ENCODE data around the gene MRTO4.
"Not testable (repeated sequence)": the region's sequence is repeated elsewhere in the genome, so short reads cannot be mapped to it uniquely, and the experiment has no call there.

Gene MRTO4

DNA sequence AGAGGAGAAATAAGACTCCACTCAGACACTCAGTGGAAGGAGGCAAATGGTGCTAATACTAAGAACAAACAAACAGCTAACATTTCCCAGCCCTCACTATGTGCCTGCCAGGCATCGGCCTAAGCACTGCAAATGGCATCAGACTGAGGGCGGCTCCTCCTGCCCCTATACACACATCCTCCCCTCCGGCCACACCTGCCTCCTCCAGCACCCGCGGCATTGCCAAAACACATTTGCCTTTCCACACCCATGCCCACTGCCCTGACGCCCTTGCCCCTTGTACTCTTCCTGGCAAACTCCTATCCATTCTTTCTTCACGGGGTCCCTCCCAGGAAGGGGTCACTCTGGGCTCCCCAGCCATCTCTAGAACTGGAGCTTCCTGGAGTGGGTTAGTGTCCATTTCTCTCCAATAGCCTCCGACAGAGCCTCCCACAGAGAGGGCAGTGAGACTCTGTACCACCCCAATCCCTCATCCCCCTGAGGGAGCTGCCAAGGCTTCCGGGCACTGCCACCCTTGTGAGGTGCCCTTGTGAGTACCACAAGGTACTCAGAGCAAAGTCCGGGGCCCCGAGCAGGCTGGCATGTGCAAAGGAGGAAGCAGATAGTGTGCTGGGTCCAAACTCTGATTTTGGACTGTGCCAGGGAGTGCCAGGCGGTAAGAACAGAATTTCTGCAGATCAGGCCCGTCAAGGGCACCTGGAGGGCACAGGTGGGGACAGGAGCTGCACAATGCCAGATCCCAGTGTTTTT lies 36.0 kb downstream of the MRTO4 start:
- TF ChIP-seq JUND (IDR thresholded peaks at IDR 0.05; ENCODE audit: low read depth): no peak
- no peak for DNase-seq (ENCODE audit: low read depth in 1 of 2, low spot score in 1 of 2)

DNA sequence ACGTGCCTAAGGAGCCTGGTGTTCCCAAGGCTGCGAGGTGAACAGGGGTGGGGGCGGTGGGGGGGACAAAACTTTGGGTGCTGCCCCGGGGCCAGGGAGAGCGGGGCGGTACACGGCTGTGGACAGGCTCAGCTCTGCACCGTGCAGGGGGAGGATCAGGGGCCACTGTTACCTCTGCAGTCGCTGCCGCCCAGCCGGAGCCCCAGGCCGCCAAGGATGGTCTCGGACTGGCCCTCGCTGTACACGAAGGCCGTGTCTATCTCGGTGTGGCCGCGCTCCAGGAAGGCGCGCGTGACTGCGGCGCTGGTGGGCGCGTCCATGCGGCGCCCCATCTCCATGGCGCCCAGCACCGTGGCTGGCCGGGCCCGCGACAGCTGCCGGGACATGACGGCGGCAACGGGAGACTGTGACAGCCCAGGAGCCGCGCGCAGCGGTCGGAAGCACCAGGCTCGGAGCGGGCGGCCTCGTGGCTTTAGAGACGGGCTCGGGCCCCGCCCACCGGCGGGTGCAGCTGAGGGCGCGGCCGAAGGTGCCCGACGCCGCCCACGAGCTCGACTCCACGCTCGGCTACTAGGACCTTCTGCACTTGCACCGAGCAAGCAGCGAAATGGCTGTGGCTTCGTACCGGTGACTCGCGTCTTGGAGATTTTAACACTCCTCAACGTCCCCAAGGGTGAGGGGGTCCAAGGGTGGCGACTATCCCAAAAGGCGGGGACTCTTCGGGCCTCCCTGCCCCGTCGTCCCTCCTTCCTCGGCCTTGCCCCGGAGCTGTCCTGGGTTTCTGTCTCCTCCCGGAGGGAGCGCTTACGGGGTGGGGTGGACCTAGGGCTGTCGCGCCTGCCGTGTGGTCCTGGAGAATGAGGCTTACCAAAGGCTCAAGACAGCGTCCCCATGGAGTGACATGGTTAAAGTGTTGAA lies 37.0 kb downstream of the MRTO4 start, which contains the start of gene AKR7A3:
Gene AKR7A3, minus strand, starts transcription at position 447 of the 918 bp plus-strand sequence. Its CDS starts 61 bp downstream, at position 386.
- peak; percentile 66 to 68 for DNase-seq (ENCODE audit: low read depth in 1 of 2, low spot score in 1 of 2)
- in situ Hi-C loops (cut with HindIII; ENCODE audit: low pct_unique_long_range_greater_than_20kb, low sequenced_read_pairs): not testable (repeated sequence)

More for the DNA sequence above, 36.0 kb downstream of the MRTO4 start:
- in situ Hi-C loops (cut with HindIII; ENCODE audit: low pct_unique_long_range_greater_than_20kb, low sequenced_read_pairs): no loop called here

DNA sequence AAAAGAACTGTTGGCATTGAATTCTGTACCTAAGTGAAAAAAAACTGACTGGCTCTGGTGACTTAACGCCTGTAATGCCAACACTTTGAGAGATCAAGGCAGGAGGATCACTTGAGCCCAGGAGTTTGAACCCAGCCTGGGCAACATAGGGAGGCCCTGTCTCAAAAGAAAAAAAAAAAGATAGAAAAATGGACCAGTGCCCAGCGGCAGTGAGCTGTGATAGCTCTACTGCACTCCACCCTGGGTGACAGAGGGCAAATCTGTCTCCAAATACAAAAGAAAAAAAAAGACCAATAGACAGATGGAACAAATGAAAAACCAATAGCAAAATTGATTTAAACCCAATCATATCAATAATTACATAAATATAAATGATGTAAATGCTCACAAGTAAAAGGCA lies 37.6 kb downstream of the MRTO4 start:
- in situ Hi-C loops (cut with HindIII; ENCODE audit: low pct_unique_long_range_greater_than_20kb, low sequenced_read_pairs): no loop called here
- no peak for DNase-seq (ENCODE audit: low read depth in 1 of 2, low spot score in 1 of 2)
- TF ChIP-seq JUND (IDR thresholded peaks at IDR 0.05; ENCODE audit: low read depth): no peak

DNA sequence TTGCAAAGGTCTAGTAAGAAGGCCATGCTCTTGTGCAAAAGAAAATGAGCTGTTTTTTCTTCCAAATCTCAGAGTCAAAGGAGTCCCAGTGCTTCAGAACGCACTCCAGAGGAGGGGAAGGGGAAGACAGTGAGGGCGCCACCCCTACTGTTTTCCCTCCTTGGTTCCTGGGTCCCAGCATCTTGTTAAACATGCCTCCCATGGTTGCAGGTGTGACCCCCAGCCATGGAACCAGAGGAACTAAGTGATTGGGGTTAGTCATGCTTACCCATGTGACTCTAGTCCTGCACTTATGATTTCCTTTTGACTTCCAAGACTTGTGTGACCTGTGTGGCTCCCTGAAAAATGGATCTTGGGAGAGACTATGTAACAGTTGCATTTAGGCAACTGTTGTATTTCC lies 43.0 kb downstream of the MRTO4 start:
- in situ Hi-C loops (cut with HindIII; ENCODE audit: low pct_unique_long_range_greater_than_20kb, low sequenced_read_pairs): no loop called here
- no peak for DNase-seq (ENCODE audit: low read depth in 1 of 2, low spot score in 1 of 2)
- no peak for TF ChIP-seq JUND (IDR thresholded peaks at IDR 0.05; ENCODE audit: low read depth)

DNA sequence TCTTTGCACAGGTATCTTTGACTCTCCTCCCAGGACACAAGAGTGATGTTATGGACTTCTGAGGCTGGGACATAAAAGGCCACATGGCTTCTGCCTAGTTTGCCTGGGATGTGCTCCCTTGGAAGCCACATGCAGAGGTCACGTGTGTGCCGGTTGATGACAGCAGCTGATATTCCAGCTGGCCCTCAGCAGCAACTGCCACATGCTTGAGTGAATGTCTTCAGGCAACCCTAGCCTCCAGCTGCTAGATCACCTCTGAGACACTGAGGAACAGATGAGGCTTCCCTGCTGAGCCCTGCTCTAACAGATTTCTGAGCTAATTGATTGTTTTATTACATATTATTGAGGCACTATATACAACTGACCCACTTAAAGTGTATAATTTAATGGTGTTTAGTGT lies 48.6 kb downstream of the MRTO4 start:
- no peak for TF ChIP-seq JUND (IDR thresholded peaks at IDR 0.05; ENCODE audit: low read depth)
- DNase-seq (ENCODE audit: low read depth in 1 of 2, low spot score in 1 of 2): no peak
- in situ Hi-C loops (cut with HindIII; ENCODE audit: low pct_unique_long_range_greater_than_20kb, low sequenced_read_pairs): no loop called here

GRCh38 chr1:19304081-19304480 lies 52.5 kb downstream of the MRTO4 start:
- in situ Hi-C loops (cut with HindIII; ENCODE audit: low pct_unique_long_range_greater_than_20kb, low sequenced_read_pairs); DNase-seq (ENCODE audit: low read depth in 1 of 2, low spot score in 1 of 2): not testable (repeated sequence)

DNA sequence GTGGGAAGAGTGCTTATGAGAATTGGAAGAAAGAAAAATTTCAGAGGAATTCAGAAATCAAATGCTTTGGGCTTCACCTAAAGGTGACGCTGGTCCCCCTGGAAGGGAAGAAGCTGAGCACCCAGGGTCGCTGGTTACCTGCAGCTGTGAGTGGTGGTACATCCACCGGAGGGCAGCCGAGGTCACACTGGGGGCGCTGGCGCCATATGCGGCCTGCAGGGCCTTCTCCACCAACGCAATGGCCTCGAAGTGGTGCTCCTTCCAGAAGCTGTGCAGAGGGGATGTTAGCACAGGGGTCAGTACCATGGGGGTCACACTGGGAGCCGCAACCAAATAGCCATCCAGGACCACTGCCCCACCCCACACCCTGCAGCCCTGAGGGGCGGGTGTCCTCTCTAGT lies 54.3 kb downstream of the MRTO4 start:
- no peak for TF ChIP-seq JUND (IDR thresholded peaks at IDR 0.05; ENCODE audit: low read depth)
- DNase-seq (ENCODE audit: low read depth in 1 of 2, low spot score in 1 of 2): no peak
- in situ Hi-C loops (cut with HindIII; ENCODE audit: low pct_unique_long_range_greater_than_20kb, low sequenced_read_pairs): no loop called here

- no peak for TF ChIP-seq JUND (IDR thresholded peaks at IDR 0.05; ENCODE audit: low read depth)
- no peak for DNase-seq (ENCODE audit: low read depth in 1 of 2, low spot score in 1 of 2)
- in situ Hi-C loops (cut with HindIII; ENCODE audit: low pct_unique_long_range_greater_than_20kb, low sequenced_read_pairs): no loop called here
Observed at GRCh38 chr1:19306941-19307340, 55.3 kb downstream of the MRTO4 start.

GRCh38 chr1:19307794-19308508 lies 56.3 kb downstream of the MRTO4 start:
- in situ Hi-C loops (cut with HindIII; ENCODE audit: low pct_unique_long_range_greater_than_20kb, low sequenced_read_pairs): no loop called here

GRCh38 chr1:19308509-19308907 lies 56.9 kb downstream of the MRTO4 start:
- in situ Hi-C loops (cut with HindIII; ENCODE audit: low pct_unique_long_range_greater_than_20kb, low sequenced_read_pairs): no loop called here
- no peak for TF ChIP-seq JUND (IDR thresholded peaks at IDR 0.05; ENCODE audit: low read depth)
- DNase-seq (ENCODE audit: low read depth in 1 of 2, low spot score in 1 of 2): no peak

More at GRCh38 chr1:19307794-19308508, 56.3 kb downstream of the MRTO4 start:
- no peak for TF ChIP-seq JUND (IDR thresholded peaks at IDR 0.05; ENCODE audit: low read depth)
- DNase-seq (ENCODE audit: low read depth in 1 of 2, low spot score in 1 of 2): no peak

GRCh38 chr1:19309123-19309813 lies 57.7 kb downstream of the MRTO4 start:
- no peak for TF ChIP-seq JUND (IDR thresholded peaks at IDR 0.05; ENCODE audit: low read depth)
- no peak for DNase-seq (ENCODE audit: low read depth in 1 of 2, low spot score in 1 of 2)
- in situ Hi-C loops (cut with HindIII; ENCODE audit: low pct_unique_long_range_greater_than_20kb, low sequenced_read_pairs): no loop called here

Measured in T47D (cell line).